ENCODE measurements around the gene BAK1. TPM values are rescaled to one million over a fixed set of nuclear protein-coding genes. Genes with fewer than 3 reads are reported as not detected.

The BAK1 gene
- total RNA-seq, 1 experiment from 2014 or later, result 23.7 TPM

- Histone ChIP-seq H3K9me2 (replicated peaks; ENCODE audit: low read length) (no peaks in the 10 kb centered on the region), H3K4me3 (ENCODE audit: low read length) (no peak overlapping the region), H3K36me3 (ENCODE audit: low read depth, low read length) (no peaks in the 10 kb centered on the region), H3K9me3 (ENCODE audit: low read length) (no peaks in the 10 kb centered on the region), H3K79me2 (ENCODE audit: low read length) (no peaks in the 10 kb centered on the region), H3K4me1 (ENCODE audit: insufficient read depth, low read length) (peaks cover 40% of the 10 kb centered on the region), H3K27me3 (ENCODE audit: low read length) (no peaks in the 10 kb centered on the region), H3K27ac (ENCODE audit: low read length) (peak overlapping the region; percentile 93; the same call in 1 of the 2 replicates), H4K20me1 (ENCODE audit: low read length) (no peaks in the 10 kb centered on the region), H3K4me2 (ENCODE audit: low read length) (peak overlapping the region; percentile 67; the same call in 1 of the 2 replicates), H3F3A (ENCODE audit: low read length, unreplicated experiment) (no peaks in the 10 kb centered on the region), H2AFZ (ENCODE audit: low read length) (no peak overlapping the region), H3K9ac (ENCODE audit: low read length) (no peak overlapping the region)
- ChIA-PET POLR2A (ENCODE audit: unreplicated experiment) (interaction anchor here (0.8 kb wide), 1 partner anchor 32 kb away, joined by 3 read pairs; the partner anchor contains the start of gene ITPR3), CTCF (interaction anchor here (0.6 to 1.4 kb wide), 8 partner anchors 10 to 122 kb away, joined by 3 to 10 read pairs (median 6); partner anchors contain the start of genes BAK1, ITPR3 and UQCC2)
- DNase-seq, result no peak
- ATAC-seq, result no peak
- no TSS peak for BruUV-seq (replicated peaks)
- TF ChIP-seq EZH2 (IDR thresholded peaks at IDR 0.05; ENCODE audit: low read length, unreplicated experiment) (no peak), CTCF (conservative IDR thresholded peaks at IDR 0.05; ENCODE audit: low read depth, low read length) (no peak), EZH2phosphoT487 (IDR thresholded peaks at IDR 0.05; ENCODE audit: borderline replicate concordance, low read length) (no peak)
- intact Hi-C loops (cut with micrococcal nuclease), result loop anchor here (10.0 kb wide), 1 partner anchor 95 kb away; no protein-coding TSS in a partner anchor
Observed at GRCh38 chr6:33589392-33589730, 9.3 kb upstream of the BAK1 start.

- H3K4me1 ChIP-seq (ENCODE audit: insufficient read depth, low read length), result peaks cover 40% of the 10 kb centered on the region
- H2AFZ ChIP-seq (ENCODE audit: low read length), result no peak overlapping the region
- no peaks in the 10 kb centered on the region for H3K36me3 ChIP-seq (ENCODE audit: low read depth, low read length)
- no peak overlapping the region for H3K9ac ChIP-seq (ENCODE audit: low read length)
- no peaks in the 10 kb centered on the region for H3F3A ChIP-seq (ENCODE audit: low read length, unreplicated experiment)
- ChIA-PET CTCF (no interaction called here), POLR2A (ENCODE audit: unreplicated experiment) (no interaction called here)
- no peaks in the 10 kb centered on the region for H3K27me3 ChIP-seq (ENCODE audit: low read length)
- H3K4me3 ChIP-seq (ENCODE audit: low read length), result no peak overlapping the region
- H4K20me1 ChIP-seq (ENCODE audit: low read length), result no peaks in the 10 kb centered on the region
- no peaks in the 10 kb centered on the region for H3K9me2 ChIP-seq (replicated peaks; ENCODE audit: low read length)
- no peaks in the 10 kb centered on the region for H3K79me2 ChIP-seq (ENCODE audit: low read length)
- TF ChIP-seq CTCF (conservative IDR thresholded peaks at IDR 0.05; ENCODE audit: low read depth, low read length) (no peak), EZH2phosphoT487 (IDR thresholded peaks at IDR 0.05; ENCODE audit: borderline replicate concordance, low read length) (no peak), EZH2 (IDR thresholded peaks at IDR 0.05; ENCODE audit: low read length, unreplicated experiment) (no peak)
- no peaks in the 10 kb centered on the region for H3K9me3 ChIP-seq (ENCODE audit: low read length)
- ATAC-seq (no peak), DNase-seq (no peak)
- no peak overlapping the region for H3K27ac ChIP-seq (ENCODE audit: low read length)
- intact Hi-C loops (cut with micrococcal nuclease), result loop anchor here (10.0 kb wide), 1 partner anchor 94 kb away; no protein-coding TSS in a partner anchor
- BruUV-seq (replicated peaks), result no TSS peak
- no peak overlapping the region for H3K4me2 ChIP-seq (ENCODE audit: low read length)
Observed at GRCh38 chr6:33588894-33589293, 8.8 kb upstream of the BAK1 start.

- no peaks in the 10 kb centered on the region for H4K20me1 ChIP-seq (ENCODE audit: low read length)
- H2AFZ ChIP-seq (ENCODE audit: low read length), result no peak overlapping the region
- DNase-seq (no peak), ATAC-seq (no peak)
- no TSS peak for BruUV-seq (replicated peaks)
- POLR2A ChIA-PET (ENCODE audit: unreplicated experiment), result no interaction called here
- CTCF ChIA-PET, result no interaction called here
- H3K27me3 ChIP-seq (ENCODE audit: low read length), result no peaks in the 10 kb centered on the region
- no peaks in the 10 kb centered on the region for H3K36me3 ChIP-seq (ENCODE audit: low read depth, low read length)
- no peaks in the 10 kb centered on the region for H3F3A ChIP-seq (ENCODE audit: low read length, unreplicated experiment)
- no peaks in the 10 kb centered on the region for H3K9me2 ChIP-seq (replicated peaks; ENCODE audit: low read length)
- no peaks in the 10 kb centered on the region for H3K9me3 ChIP-seq (ENCODE audit: low read length)
- peaks cover 31% of the 10 kb centered on the region for H3K4me1 ChIP-seq (ENCODE audit: insufficient read depth, low read length)
- no peak overlapping the region for H3K9ac ChIP-seq (ENCODE audit: low read length)
- H3K79me2 ChIP-seq (ENCODE audit: low read length), result no peaks in the 10 kb centered on the region
- intact Hi-C loops (cut with micrococcal nuclease), result loop anchor here (10.0 kb wide), 1 partner anchor 93 kb away; no protein-coding TSS in a partner anchor
- no peak overlapping the region for H3K27ac ChIP-seq (ENCODE audit: low read length)
- no peak overlapping the region for H3K4me2 ChIP-seq (ENCODE audit: low read length)
- no peak overlapping the region for H3K4me3 ChIP-seq (ENCODE audit: low read length)
- no peak for TF ChIP-seq EZH2phosphoT487 (IDR thresholded peaks at IDR 0.05; ENCODE audit: borderline replicate concordance, low read length)
- no peak for TF ChIP-seq CTCF (conservative IDR thresholded peaks at IDR 0.05; ENCODE audit: low read depth, low read length)
- no peak for TF ChIP-seq EZH2 (IDR thresholded peaks at IDR 0.05; ENCODE audit: low read length, unreplicated experiment)
Observed at GRCh38 chr6:33587529-33587928, 7.5 kb upstream of the BAK1 start.

All from PC-3 (cell line).